ENCODE results near the gene LRRC23. TPM values are rescaled to one million over a fixed set of nuclear protein-coding genes. Genes with fewer than 3 reads are reported as not detected.

Gene LRRC23
- total and polyA plus RNA-seq, 3 donors from 2014 or later: 32.7 to 112 (median 33.9) TPM

- Histone ChIP-seq H3K4me1 (peaks cover 33% of the 10 kb centered on the region), H3K27ac (no peak overlapping the region)
- TF ChIP-seq CTCF (IDR thresholded peaks at IDR 0.05) (no peak), POLR2A (IDR thresholded peaks at IDR 0.05) (no peak)
Measured at GRCh38 chr12:6935371-6936193, 31.0 kb downstream of the LRRC23 start.

GRCh38 chr12:6936194-6936635 is 31.6 kb downstream of the LRRC23 start:
- intact Hi-C loops (cut with DNase I; ENCODE audit: low total_unique reads): no loop called here
- Histone ChIP-seq H3K4me1 (peaks cover 33% of the 10 kb centered on the region), H3K36me3 (ENCODE audit: low read depth, missing control alignments) (no peaks in the 10 kb centered on the region), H3K27me3 (no peaks in the 10 kb centered on the region), H3K27ac (peak overlapping the region in 1 of 2 donors; percentile 88), H3K9me3 (no peaks in the 10 kb centered on the region), H3K4me3 (no peak overlapping the region)
- DNase-seq: no peak
- WGBS, 2 donors: 77 to 80% methylated on average over 3 of the region's 3 CpGs
- TF ChIP-seq CTCF (IDR thresholded peaks at IDR 0.05) (no peak), POLR2A (IDR thresholded peaks at IDR 0.05) (no peak)

More at GRCh38 chr12:6935371-6936193, 31.0 kb downstream of the LRRC23 start:
- H3K4me3 ChIP-seq: no peak overlapping the region
- no peaks in the 10 kb centered on the region for H3K27me3 ChIP-seq
- intact Hi-C loops (cut with DNase I; ENCODE audit: low total_unique reads): no loop called here
- H3K36me3 ChIP-seq (ENCODE audit: low read depth, missing control alignments): no peaks in the 10 kb centered on the region
- no peaks in the 10 kb centered on the region for H3K9me3 ChIP-seq
- 64 to 69% methylated on average over 14 of the region's 14 CpGs for WGBS, 2 donors
- DNase-seq: no peak

- Histone ChIP-seq H3K27me3 (no peaks in the 10 kb centered on the region), H3K27ac (peak overlapping the region; percentile 88 to 94), H3K9me3 (no peaks in the 10 kb centered on the region), H3K36me3 (ENCODE audit: low read depth, missing control alignments) (no peaks in the 10 kb centered on the region), H3K4me1 (peaks cover 33% of the 10 kb centered on the region), H3K4me3 (peak overlapping the region; percentile 70 to 79)
- WGBS, 2 donors: 20 to 24% methylated on average over 26 to 36 of the region's 36 CpGs
- TF ChIP-seq CTCF (IDR thresholded peaks at IDR 0.05) (no peak), POLR2A (IDR thresholded peaks at IDR 0.05) (no peak)
- intact Hi-C loops (cut with DNase I; ENCODE audit: low total_unique reads): no loop called here
- no peak for DNase-seq
Measured at GRCh38 chr12:6936636-6937480, 32.2 kb downstream of the LRRC23 start.

- peak; percentile 94 to 99 (median 95) for TF ChIP-seq CTCF (IDR thresholded peaks at IDR 0.05)
- peak; percentile 25 for TF ChIP-seq POLR2A (IDR thresholded peaks at IDR 0.05)
- Histone ChIP-seq H3K9me3 (no peaks in the 10 kb centered on the region), H3K4me1 (peaks cover 30% of the 10 kb centered on the region), H3K27ac (peak overlapping the region; percentile 88 to 94), H3K4me3 (peak overlapping the region; percentile 70 to 79), H3K27me3 (no peaks in the 10 kb centered on the region), H3K36me3 (ENCODE audit: low read depth, missing control alignments) (no peaks in the 10 kb centered on the region)
- peak; percentile 96 for DNase-seq
- intact Hi-C loops (cut with DNase I; ENCODE audit: low total_unique reads): no loop called here
- WGBS, 2 donors: 0% methylated on average over 2 to 80 of the region's 80 CpGs
Measured at GRCh38 chr12:6937481-6938352, 33.1 kb downstream of the LRRC23 start.
